Endothelial cell of umbilical vein (primary cell): ENCODE data around the gene ATAD2B. TPM values are rescaled to one million over a fixed set of nuclear protein-coding genes. Genes with fewer than 3 reads are reported as not detected.

Source experiments
- BruUV-seq: library from RNA; stranded (reverse); fragments of 400-500 nt; replicated peaks from 2 replicates; lab custom pipeline; 2021; lab: Mats Ljungman, UMichigan
- CTCF ChIA-PET: fragments of 300-600, 350-600 bp; sonication (Branson Sonifier 250); formaldehyde crosslinking; loops from one replicate; lab custom pipeline; 2021; ENCODE audit warnings: antibody characterized with exemption, inconsistent platforms; lab: Charles Lee
- POLR2A ChIA-PET: fragments of 300-600, 350-600 bp; sonication (Branson Sonifier 250); formaldehyde crosslinking; loops from one replicate; lab custom pipeline; 2021; ENCODE audit warnings: antibody characterized with exemption, inconsistent platforms; lab: Charles Lee
- DNase-seq: peaks from one replicate; pipeline ENCODE4 v3.0.0-alpha.2; 2011; ENCODE audit warnings: low read depth, low spot score
- FAIRE-seq: peaks from 2 replicates; lab custom pipeline; 2011; peaks lifted over from hg19 to GRCh38; lab: Jason Lieb, UNC
- H2AFZ ChIP-seq: 2 replicates; pipeline ENCODE4 v1.6.0; 2012; ENCODE audit warnings: low read depth, low read length, control low read depth, inconsistent platforms
- H3K27ac ChIP-seq: 2 replicates; pipeline ENCODE4 v1.5.1; 2011; ENCODE audit warnings: low read depth, mild to moderate bottlenecking, control low read depth, low read length, moderate library complexity; ENCODE audit not compliant: insufficient read depth
- H3K27me3 ChIP-seq, 2 experiments: 2 replicates each; pipeline versions ENCODE4 v1.6.0 to v1.6.1; 2011; ENCODE audit warnings: low read length in 2 of 2, mixed read lengths in 1 of 2; ENCODE audit not compliant: control insufficient read depth in 2 of 2, insufficient read depth in 2 of 2
- H3K36me3 ChIP-seq, 2 experiments: 2 replicates in 1 of 2; 3 replicates in 1 of 2; pipeline ENCODE4 v1.5.1; 2011; ENCODE audit warnings: low read length in 2 of 2, mild to moderate bottlenecking in 1 of 2, moderate library complexity in 1 of 2; ENCODE audit not compliant: control insufficient read depth in 2 of 2, insufficient read depth in 2 of 2; ENCODE audit errors: extremely low read depth in 1 of 2
- H3K4me1 ChIP-seq: 3 replicates; pipeline ENCODE4 v1.5.1; 2011; ENCODE audit warnings: mild to moderate bottlenecking, low read length; ENCODE audit not compliant: control insufficient read depth, insufficient read depth; ENCODE audit errors: extremely low read depth
- H3K4me2 ChIP-seq: 2 replicates; pipeline ENCODE4 v1.6.1; 2011; ENCODE audit warnings: low read length, control low read depth, mixed read lengths; ENCODE audit not compliant: insufficient read depth
- H3K4me3 ChIP-seq, 3 experiments: fragments of 200-600 bp in 1 of 3; sonication (generic), shearing (Covaris generic) in 1 of 3; replicated peaks in 1 of 3; 2 replicates each; pipeline ENCODE4 v1.5.1; 2011 to 2016; ENCODE audit warnings: control low read depth in 3 of 3, low read length in 3 of 3, mild to moderate bottlenecking in 2 of 3, inconsistent platforms in 1 of 3, low read depth in 1 of 3, moderate library complexity in 1 of 3; ENCODE audit not compliant: insufficient read depth in 1 of 3
- H3K79me2 ChIP-seq: 2 replicates; pipeline ENCODE4 v1.6.0; 2012; ENCODE audit warnings: low read length, inconsistent platforms; ENCODE audit not compliant: control insufficient read depth, insufficient read depth
- H3K9ac ChIP-seq: replicated peaks from 2 replicates; pipeline ENCODE3; 2011; ENCODE audit warnings: low read length, control low read depth; ENCODE audit not compliant: insufficient read depth; ENCODE audit errors: extremely low read depth
- H3K9me1 ChIP-seq: replicated peaks from 3 replicates; pipeline ENCODE4 v1.6.0; 2011; ENCODE audit warnings: mild to moderate bottlenecking, low read length; ENCODE audit not compliant: control insufficient read depth, insufficient read depth; ENCODE audit errors: extremely low read depth
- H3K9me3 ChIP-seq: replicated peaks from 2 replicates; pipeline ENCODE4 v1.5.1; 2012; ENCODE audit warnings: low read length, inconsistent platforms; ENCODE audit not compliant: control insufficient read depth, insufficient read depth
- H4K20me1 ChIP-seq: replicated peaks from 2 replicates; pipeline ENCODE3; 2011; ENCODE audit warnings: mild to moderate bottlenecking, low read length; ENCODE audit not compliant: control insufficient read depth, insufficient read depth; ENCODE audit errors: extremely low read depth
- EZH2 ChIP-seq: IDR thresholded peaks from 2 replicates; pipeline ENCODE4 v1.6.1; 2012; ENCODE audit warnings: borderline replicate concordance, low read depth, mild to moderate bottlenecking, moderate library complexity, low read length, inconsistent platforms; ENCODE audit not compliant: severe bottlenecking
- FOS ChIP-seq: IDR thresholded peaks from 2 replicates; pipeline ENCODE4 v1.6.1; 2011; ENCODE audit warnings: mild to moderate bottlenecking, low read length, moderate library complexity, borderline replicate concordance; ENCODE audit not compliant: insufficient read depth
- GATA2 ChIP-seq: IDR thresholded peaks from 2 replicates; pipeline ENCODE4 v1.7.0; 2011; ENCODE audit warnings: low read depth, mild to moderate bottlenecking, moderate library complexity, mixed read lengths, low read length; ENCODE audit not compliant: insufficient read length, insufficient read depth
- JUN ChIP-seq: IDR thresholded peaks from 2 replicates; pipeline ENCODE4 v1.6.1; 2011; ENCODE audit warnings: borderline replicate concordance, low read depth; ENCODE audit not compliant: insufficient read length, insufficient read depth
- MYC ChIP-seq: IDR thresholded peaks from one replicate; pipeline ENCODE4 v1.6.1; 2011; ENCODE audit warnings: mild to moderate bottlenecking, low read depth, low read length
- POLR2AphosphoS5 ChIP-seq: IDR thresholded peaks from 2 replicates; pipeline ENCODE4 v1.6.1; 2012; ENCODE audit warnings: low read depth, mild to moderate bottlenecking, control low read depth, low read length, moderate library complexity; ENCODE audit not compliant: insufficient read depth
- dilution Hi-C: fragments of 300-500 bp; cut with MboI; formaldehyde crosslinking; loops from one replicate; pipeline ENCODE4 v1.15.0; 2019; ENCODE audit warnings: low sequenced_read_pairs; ENCODE audit not compliant: extremely low pct_ligation_motif_present
- intact Hi-C: fragments of 100-400 bp; cut with micrococcal nuclease; formaldehyde crosslinking; loops from one replicate; pipeline ENCODE4 v1.10.0; 2022
- polyA plus RNA-seq, 4 experiments: library from polyadenylated mRNA; depleted of rRNA in 3 of 4; stranded (reverse) in 3 of 4; unstranded in 1 of 4; fragments of >200 nt; gene quantifications; 2 replicates each; pipeline versions ENCODE4 v1.2.1 to v1.2.3, GENCODE V29; 2011 to 2012; ENCODE audit warnings: missing spikeins in 1 of 4
- total RNA-seq: library from RNA; stranded (reverse); gene quantifications from 2 replicates; pipeline ENCODE4 v1.2.3, GENCODE V29; 2021
- TF ChIP-seq, protein P1 (sequence below), 2 donors: IDR thresholded peaks; 1 replicate in 1 of 2; 2 replicates in 1 of 2; pipeline ENCODE4 v1.5.1; 2011; ENCODE audit warnings: low read length in 2 of 2, mild to moderate bottlenecking in 2 of 2, moderate library complexity in 2 of 2, control low read depth in 1 of 2, inconsistent platforms in 1 of 2, low read depth in 1 of 2; ENCODE audit not compliant: insufficient read depth in 1 of 2; ENCODE audit errors: extremely low read depth in 1 of 2

The ATAD2B gene
- total and polyA plus RNA-seq, 2 donors (not counting 3 experiments of a cell fraction or from before 2014, with no cell fraction given), result 2.5 to 19.1 TPM

DNA sequence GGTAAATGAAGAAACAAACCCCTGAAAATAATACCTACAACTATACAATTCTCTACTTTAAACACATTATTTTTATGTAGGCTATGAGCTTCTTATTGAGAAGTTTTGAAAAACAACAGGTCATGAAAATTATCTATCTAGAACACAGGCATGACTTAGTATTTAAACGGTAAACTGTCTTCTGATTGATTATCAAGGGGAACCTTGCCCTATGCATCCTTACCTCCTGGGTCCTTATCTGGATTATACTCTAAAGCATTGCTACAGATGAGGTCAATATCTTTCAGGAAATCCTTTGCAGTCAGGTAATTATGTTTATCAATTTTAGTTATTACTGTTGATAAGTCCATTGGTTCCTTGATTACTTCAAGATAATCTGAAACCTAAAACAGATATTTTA lies 144.3 kb downstream of the ATAD2B start:
- Histone ChIP-seq H3K36me3 (no peaks in the 10 kb centered on the region), H3K4me3 (no peak overlapping the region), H3K27ac (no peak overlapping the region), H3K9me1 (no peaks in the 10 kb centered on the region), H3K9me3 (no peaks in the 10 kb centered on the region), H3K4me1 (no peaks in the 10 kb centered on the region), H3K4me2 (no peak overlapping the region), H3K27me3 (no peaks in the 10 kb centered on the region), H4K20me1 (no peaks in the 10 kb centered on the region), H3K9ac (no peak overlapping the region), H3K79me2 (no peaks in the 10 kb centered on the region), H2AFZ (no peak overlapping the region)
- DNase-seq, result no peak
- intact Hi-C loops, result no loop called here
- ChIA-PET POLR2A (no interaction called here), CTCF (no interaction called here)
- TF ChIP-seq GATA2, result no peak
- TF ChIP-seq MYC, result no peak
- TF ChIP-seq, protein P1, sequence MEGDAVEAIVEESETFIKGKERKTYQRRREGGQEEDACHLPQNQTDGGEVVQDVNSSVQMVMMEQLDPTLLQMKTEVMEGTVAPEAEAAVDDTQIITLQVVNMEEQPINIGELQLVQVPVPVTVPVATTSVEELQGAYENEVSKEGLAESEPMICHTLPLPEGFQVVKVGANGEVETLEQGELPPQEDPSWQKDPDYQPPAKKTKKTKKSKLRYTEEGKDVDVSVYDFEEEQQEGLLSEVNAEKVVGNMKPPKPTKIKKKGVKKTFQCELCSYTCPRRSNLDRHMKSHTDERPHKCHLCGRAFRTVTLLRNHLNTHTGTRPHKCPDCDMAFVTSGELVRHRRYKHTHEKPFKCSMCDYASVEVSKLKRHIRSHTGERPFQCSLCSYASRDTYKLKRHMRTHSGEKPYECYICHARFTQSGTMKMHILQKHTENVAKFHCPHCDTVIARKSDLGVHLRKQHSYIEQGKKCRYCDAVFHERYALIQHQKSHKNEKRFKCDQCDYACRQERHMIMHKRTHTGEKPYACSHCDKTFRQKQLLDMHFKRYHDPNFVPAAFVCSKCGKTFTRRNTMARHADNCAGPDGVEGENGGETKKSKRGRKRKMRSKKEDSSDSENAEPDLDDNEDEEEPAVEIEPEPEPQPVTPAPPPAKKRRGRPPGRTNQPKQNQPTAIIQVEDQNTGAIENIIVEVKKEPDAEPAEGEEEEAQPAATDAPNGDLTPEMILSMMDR (IDR thresholded peaks at IDR 0.05; ENCODE audit: extremely low read depth in 1 of 2, insufficient read depth in 1 of 2, low read depth in 1 of 2, low read length in 2 of 2), result no peak
- no peak for TF ChIP-seq EZH2
- no peak for TF ChIP-seq JUN
- no peak for TF ChIP-seq POLR2AphosphoS5
- TF ChIP-seq FOS, result no peak
- dilution Hi-C loops, result no loop called here
- no peak for FAIRE-seq
- no TSS peak for BruUV-seq
